ENCODE data around the gene AMH.

AMH gene

GRCh38 chr19:2236314-2237050 is 12.6 kb upstream of the AMH start, which contains the start of the genes PLEKHJ1 and SF3A2:
Gene PLEKHJ1, minus strand, starts transcription at chr19:2236329. Its CDS starts 81 bp downstream, at chr19:2236248.
Gene SF3A2, plus strand, starts transcription at chr19:2236824. Its CDS starts 6,595 bp downstream, at chr19:2243419.
- DNase-seq: peak; percentile 93 to 96 (median 94)

- DNase-seq: no peak
These were observed 11.9 kb upstream of the AMH start for GRCh38 chr19:2237051-2237868.

- no peak for DNase-seq
These were observed 11.3 kb upstream of the AMH start for GRCh38 chr19:2237869-2238153.

GRCh38 chr19:2239173-2239572 is 9.9 kb upstream of the AMH start:
- no peak for DNase-seq

- no peak for DNase-seq
These were observed 9.1 kb upstream of the AMH start for GRCh38 chr19:2239771-2240770.

GRCh38 chr19:2240881-2241760 is 8.0 kb upstream of the AMH start:
- DNase-seq: no peak

GRCh38 chr19:2242092-2242537 is 7.0 kb upstream of the AMH start:
- DNase-seq: no peak

- DNase-seq: no peak
These were observed 6.3 kb upstream of the AMH start for GRCh38 chr19:2242816-2243215.

GRCh38 chr19:2243274-2244124 is 5.6 kb upstream of the AMH start:
- DNase-seq: no peak

GRCh38 chr19:2244125-2244411 is 5.1 kb upstream of the AMH start:
- no peak for DNase-seq

- DNase-seq: no peak
These were observed 4.6 kb upstream of the AMH start for GRCh38 chr19:2244486-2244885.

GRCh38 chr19:2245273-2245672 is 3.9 kb upstream of the AMH start:
- DNase-seq: no peak

GRCh38 chr19:2246014-2246620 is 3.0 kb upstream of the AMH start:
- no peak for DNase-seq

GRCh38 chr19:2246801-2247361 is 2.2 kb upstream of the AMH start:
- DNase-seq: no peak

GRCh38 chr19:2247433-2248101 is 1.6 kb upstream of the AMH start:
- no peak for DNase-seq

GRCh38 chr19:2248136-2249009 is 750 bp upstream of the AMH start:
- no peak for DNase-seq

- DNase-seq: no peak
These were observed 1.0 kb downstream of the AMH start for GRCh38 chr19:2249880-2250765.

GRCh38 chr19:2250766-2251105 is 1.6 kb downstream of the AMH start:
- DNase-seq: no peak

Measured in activated CD4-positive, CD25-positive, alpha-beta regulatory T cell (primary cell).